Ascending aorta (tissue), 2 donors: ENCODE measurements around the gene MPC2. TPM values are rescaled to one million over a fixed set of nuclear protein-coding genes. Genes with fewer than 3 reads are reported as not detected.

Experiments
- DNase-seq, 2 donors: peaks; one replicate each; pipeline ENCODE4 v3.0.0-alpha.2; 2019; ENCODE audit warnings: low spot score in 2 of 2
- H3K27ac ChIP-seq, 2 donors: fragments of 200-600 bp; sonication (generic); one replicate each; pipeline ENCODE4 v1.5.1; 2016 to 2017; ENCODE audit warnings: mild to moderate bottlenecking in 1 of 2
- H3K27me3 ChIP-seq: fragments of 200-600 bp; sonication (generic); one replicate; pipeline ENCODE4 v1.5.1; 2017
- H3K36me3 ChIP-seq, 2 donors: fragments of 200-600 bp; sonication (generic); one replicate each; pipeline ENCODE4 v1.5.1; 2016
- H3K4me1 ChIP-seq, 2 donors: fragments of 200-600 bp; sonication (generic); one replicate each; pipeline ENCODE4 v1.5.1; 2016 to 2017; ENCODE audit warnings: mild to moderate bottlenecking in 1 of 2
- H3K4me3 ChIP-seq, 2 donors: fragments of 200-600 bp; sonication (generic); one replicate each; pipeline ENCODE4 v1.5.1; 2016 to 2017; ENCODE audit warnings: mild to moderate bottlenecking in 1 of 2
- H3K9me3 ChIP-seq, 2 donors: fragments of 200-600 bp; sonication (generic); one replicate each; pipeline ENCODE4 v1.5.1; 2016
- intact Hi-C: fragments of 100-400 bp; cut with DNase I; formaldehyde crosslinking; loops from one replicate; pipeline ENCODE4 v1.15.1; 2023
- total RNA-seq: library from RNA; depleted of rRNA; stranded (reverse); fragments of >200 nt; gene quantifications from one replicate; pipeline ENCODE4 v1.1.0, GENCODE V29; 2016
- TF ChIP-seq, protein P1 (sequence below), 3 experiments: fragments of 200-600 bp in 2 of 3; fragments of 450-650 bp in 1 of 3; sonication (generic) in 2 of 3; IDR thresholded peaks; one replicate each; pipeline ENCODE4 v1.5.1; 2016 to 2019; ENCODE audit warnings: antibody characterized with exemption in 3 of 3, mild to moderate bottlenecking in 1 of 3, moderate library complexity in 1 of 3

MPC2 gene
- total RNA-seq, 1 donor from 2014 or later: 2.9 TPM

- no peak for DNase-seq
- Histone ChIP-seq H3K4me3 (no peak overlapping the region), H3K4me1 (peaks cover 0 to 3% of the 10 kb centered on the region in 2 donors), H3K27ac (no peak overlapping the region), H3K36me3 (peaks cover 27 to 46% of the 10 kb centered on the region in 2 donors), H3K9me3 (no peaks in the 10 kb centered on the region), H3K27me3 (no peaks in the 10 kb centered on the region)
- intact Hi-C loops: no loop called here
- TF ChIP-seq, protein P1, sequence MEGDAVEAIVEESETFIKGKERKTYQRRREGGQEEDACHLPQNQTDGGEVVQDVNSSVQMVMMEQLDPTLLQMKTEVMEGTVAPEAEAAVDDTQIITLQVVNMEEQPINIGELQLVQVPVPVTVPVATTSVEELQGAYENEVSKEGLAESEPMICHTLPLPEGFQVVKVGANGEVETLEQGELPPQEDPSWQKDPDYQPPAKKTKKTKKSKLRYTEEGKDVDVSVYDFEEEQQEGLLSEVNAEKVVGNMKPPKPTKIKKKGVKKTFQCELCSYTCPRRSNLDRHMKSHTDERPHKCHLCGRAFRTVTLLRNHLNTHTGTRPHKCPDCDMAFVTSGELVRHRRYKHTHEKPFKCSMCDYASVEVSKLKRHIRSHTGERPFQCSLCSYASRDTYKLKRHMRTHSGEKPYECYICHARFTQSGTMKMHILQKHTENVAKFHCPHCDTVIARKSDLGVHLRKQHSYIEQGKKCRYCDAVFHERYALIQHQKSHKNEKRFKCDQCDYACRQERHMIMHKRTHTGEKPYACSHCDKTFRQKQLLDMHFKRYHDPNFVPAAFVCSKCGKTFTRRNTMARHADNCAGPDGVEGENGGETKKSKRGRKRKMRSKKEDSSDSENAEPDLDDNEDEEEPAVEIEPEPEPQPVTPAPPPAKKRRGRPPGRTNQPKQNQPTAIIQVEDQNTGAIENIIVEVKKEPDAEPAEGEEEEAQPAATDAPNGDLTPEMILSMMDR (IDR thresholded peaks at IDR 0.05): no peak
Observed at GRCh38 chr1:167955915-167956314, 19.0 kb upstream of the MPC2 start.

DNA sequence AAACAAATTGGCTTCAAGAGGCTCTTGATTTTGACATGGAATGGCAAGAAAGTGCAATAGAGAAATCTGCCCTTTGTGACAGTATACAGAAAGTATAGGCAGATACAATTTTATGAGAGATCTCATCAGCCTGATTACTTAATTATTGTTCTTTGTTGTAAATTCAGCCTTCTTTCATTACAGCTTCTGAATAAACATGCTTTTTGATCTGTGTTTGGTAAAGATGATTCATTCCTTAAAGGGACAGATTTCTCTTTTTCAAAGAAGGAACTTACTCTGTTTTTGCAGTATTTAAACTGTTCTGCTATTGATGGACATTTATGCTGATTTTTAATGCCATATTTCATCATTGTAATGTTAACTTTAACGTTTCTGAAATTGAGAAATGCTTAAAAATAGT is 13.7 kb upstream of the MPC2 start:
- intact Hi-C loops: no loop called here
- TF ChIP-seq, protein P1 (IDR thresholded peaks at IDR 0.05): no peak
- Histone ChIP-seq H3K4me3 (no peak overlapping the region), H3K27ac (no peak overlapping the region), H3K36me3 (peaks cover 27 to 40% of the 10 kb centered on the region in 2 donors), H3K9me3 (no peaks in the 10 kb centered on the region), H3K4me1 (peaks cover 0 to 3% of the 10 kb centered on the region in 2 donors), H3K27me3 (no peaks in the 10 kb centered on the region)
- DNase-seq: no peak

DNA sequence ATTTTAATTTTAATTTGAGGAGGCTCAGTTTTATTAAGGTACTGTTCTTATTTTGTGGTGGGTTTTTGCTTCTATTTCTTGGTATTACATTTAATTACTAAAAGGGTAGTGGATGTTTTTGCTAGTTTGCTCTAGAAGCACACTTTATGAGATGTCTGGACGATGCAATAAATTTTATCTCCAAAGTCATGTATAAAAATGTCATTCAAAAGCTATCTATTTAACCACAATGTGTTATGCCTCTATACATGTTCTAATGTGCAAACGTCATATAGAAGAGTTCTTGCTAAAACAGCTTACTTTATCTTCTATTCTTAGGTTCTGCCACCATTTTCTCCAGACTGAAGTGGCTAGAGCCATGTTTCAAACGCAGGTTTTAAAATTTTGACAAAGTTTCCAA is 12.9 kb upstream of the MPC2 start:
- Histone ChIP-seq H3K27ac (no peak overlapping the region), H3K27me3 (no peaks in the 10 kb centered on the region), H3K9me3 (no peaks in the 10 kb centered on the region), H3K4me1 (peaks cover 0 to 3% of the 10 kb centered on the region in 2 donors), H3K4me3 (no peak overlapping the region), H3K36me3 (peaks cover 20 to 32% of the 10 kb centered on the region in 2 donors)
- no peak for DNase-seq
- intact Hi-C loops: no loop called here
- TF ChIP-seq, protein P1 (IDR thresholded peaks at IDR 0.05): no peak

DNA sequence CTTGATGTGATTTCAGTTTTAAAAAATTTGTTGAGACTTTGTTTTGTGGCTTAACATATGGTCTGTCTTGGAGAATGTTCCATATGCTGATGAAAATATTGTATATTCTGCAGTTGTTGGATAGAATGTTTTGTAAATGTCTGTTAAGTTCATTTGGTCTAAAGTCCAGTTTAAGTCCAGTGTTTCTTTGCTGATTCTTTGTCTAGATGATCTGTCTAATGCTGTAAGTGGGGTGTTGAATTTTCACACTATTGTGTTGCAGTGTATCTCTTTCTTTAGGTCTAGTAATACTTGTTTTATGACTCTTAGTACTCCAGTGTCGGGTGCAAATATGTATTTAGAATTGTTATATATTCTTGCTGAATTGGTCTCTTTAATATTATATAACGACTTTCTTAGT is 10.9 kb upstream of the MPC2 start:
- H3K36me3 ChIP-seq: peaks cover 6 to 12% of the 10 kb centered on the region in 2 donors
- H3K4me1 ChIP-seq: peaks cover 0 to 3% of the 10 kb centered on the region in 2 donors
- H3K9me3 ChIP-seq: no peaks in the 10 kb centered on the region
- H3K27me3 ChIP-seq: no peaks in the 10 kb centered on the region
- no peak overlapping the region for H3K27ac ChIP-seq
- TF ChIP-seq, protein P1 (IDR thresholded peaks at IDR 0.05): no peak
- intact Hi-C loops: no loop called here
- no peak for DNase-seq
- no peak overlapping the region for H3K4me3 ChIP-seq

DNA sequence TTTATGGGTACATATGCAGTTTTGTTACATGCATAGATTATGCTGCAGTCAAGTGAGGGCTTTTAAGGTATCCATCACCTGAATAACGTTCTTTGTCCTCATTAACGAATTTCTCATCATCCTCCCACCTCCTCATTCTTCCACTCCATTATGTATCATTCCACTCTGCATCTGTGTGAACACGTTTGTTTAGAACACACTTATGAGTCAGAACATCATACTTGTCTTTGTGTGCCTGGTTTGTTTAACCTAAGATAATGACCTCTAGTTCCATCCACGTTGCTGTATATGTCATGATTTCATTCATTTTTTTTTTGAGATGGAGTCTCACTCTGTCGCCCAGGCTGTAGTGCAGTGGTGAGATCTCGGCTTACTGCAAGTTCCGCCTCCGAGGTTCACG is 6.7 kb upstream of the MPC2 start:
- Histone ChIP-seq H3K4me3 (no peak overlapping the region), H3K9me3 (no peaks in the 10 kb centered on the region), H3K4me1 (no peaks in the 10 kb centered on the region), H3K27me3 (no peaks in the 10 kb centered on the region), H3K27ac (no peak overlapping the region), H3K36me3 (no peaks in the 10 kb centered on the region)
- TF ChIP-seq, protein P1 (IDR thresholded peaks at IDR 0.05): no peak
- intact Hi-C loops: no loop called here
- DNase-seq: no peak

GRCh38 chr1:167940264-167940663 is 3.4 kb upstream of the MPC2 start:
- no peaks in the 10 kb centered on the region for H3K27me3 ChIP-seq
- TF ChIP-seq, protein P1 (IDR thresholded peaks at IDR 0.05): no peak
- H3K4me1 ChIP-seq: no peaks in the 10 kb centered on the region
- H3K9me3 ChIP-seq: no peaks in the 10 kb centered on the region
- no peak for DNase-seq
- intact Hi-C loops: no loop called here
- H3K4me3 ChIP-seq: no peak overlapping the region
- H3K27ac ChIP-seq: no peak overlapping the region
- H3K36me3 ChIP-seq: no peaks in the 10 kb centered on the region
